Measurements from ENCODE around the gene SCRN2.

SCRN2 gene

DNA sequence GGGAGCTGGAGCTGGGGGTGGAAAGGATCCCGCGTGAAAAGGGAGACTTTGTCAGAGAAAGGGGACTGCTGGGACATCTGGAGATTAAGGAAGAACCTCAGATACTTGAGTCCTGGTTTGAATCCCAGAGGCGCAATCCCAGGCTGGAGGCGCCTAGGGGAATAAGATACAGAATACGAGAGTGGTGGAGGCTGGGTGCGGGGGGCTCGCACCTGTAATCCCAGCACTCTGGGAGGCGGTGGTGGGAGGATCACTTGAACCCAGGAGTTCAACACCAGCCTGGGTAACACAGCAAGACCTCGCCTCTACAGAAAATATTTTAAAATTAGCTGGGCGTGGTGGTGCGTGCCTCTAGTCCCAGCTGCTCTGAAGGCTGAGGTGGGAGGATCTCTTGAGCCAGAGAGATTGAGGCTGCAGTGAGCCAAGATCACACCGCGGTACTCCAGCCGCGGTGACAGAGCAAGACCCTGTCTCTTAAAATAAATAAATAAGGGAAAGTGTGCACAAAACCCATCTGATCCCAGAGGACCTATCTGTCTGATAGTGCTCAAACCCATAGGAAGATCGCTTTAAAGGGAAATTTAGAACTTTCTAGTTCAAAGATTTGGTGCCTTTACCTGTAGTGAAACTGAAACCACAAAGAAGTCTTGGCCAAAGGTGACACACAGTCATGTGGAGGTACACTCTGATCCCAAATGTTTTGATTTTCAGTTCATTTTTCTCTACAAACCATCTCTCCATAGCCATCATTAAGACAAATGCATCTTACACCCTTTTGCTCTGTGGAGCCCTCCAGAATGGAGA, 617 bp upstream of the SCRN2 start:
- FAIRE-seq (peak; percentile 50), DNase-seq (ENCODE audit: insufficient read length) (no peak)

DNA sequence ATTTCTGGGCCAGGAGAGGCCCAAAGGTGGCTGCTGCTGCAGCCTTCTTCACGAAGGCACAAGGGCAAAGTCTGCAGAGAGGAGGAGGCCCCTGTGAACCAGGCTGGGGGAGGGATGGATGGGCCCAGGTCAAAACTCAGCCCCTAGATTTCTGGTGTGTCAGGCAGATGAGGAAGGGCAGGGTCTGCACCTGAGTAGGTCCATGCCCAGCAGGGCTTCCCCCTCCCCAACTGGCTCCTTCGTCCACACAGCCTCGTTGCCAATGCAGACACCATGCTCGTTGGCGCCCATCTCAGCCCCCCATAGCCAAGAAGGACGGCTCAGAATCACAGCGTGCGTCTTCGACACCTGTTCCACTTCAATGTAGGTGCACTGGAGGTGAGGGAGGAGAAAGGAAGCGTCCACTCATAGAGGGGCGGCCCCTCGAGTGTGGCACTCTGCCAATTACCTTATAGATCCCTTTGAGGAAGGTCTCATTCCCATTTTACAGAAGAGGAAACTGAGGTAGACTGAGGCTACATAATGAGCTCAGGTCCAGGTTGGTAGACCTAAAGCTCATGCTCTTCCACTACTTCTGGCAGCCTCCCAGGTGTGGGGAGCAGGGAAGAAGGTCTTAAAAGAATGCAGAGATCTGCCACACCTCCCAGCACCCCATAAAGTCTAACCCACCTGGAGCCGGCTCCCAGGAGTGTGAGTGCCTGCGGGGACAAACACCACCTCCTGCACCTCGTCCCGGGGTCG, 902 bp downstream of the SCRN2 start:
- FAIRE-seq, result no peak

More for the DNA sequence above, 617 bp upstream of the SCRN2 start:
- TF ChIP-seq POLR2AphosphoS5 (IDR thresholded peaks at IDR 0.05; ENCODE audit: low read depth, low read length), result no peak

DNA sequence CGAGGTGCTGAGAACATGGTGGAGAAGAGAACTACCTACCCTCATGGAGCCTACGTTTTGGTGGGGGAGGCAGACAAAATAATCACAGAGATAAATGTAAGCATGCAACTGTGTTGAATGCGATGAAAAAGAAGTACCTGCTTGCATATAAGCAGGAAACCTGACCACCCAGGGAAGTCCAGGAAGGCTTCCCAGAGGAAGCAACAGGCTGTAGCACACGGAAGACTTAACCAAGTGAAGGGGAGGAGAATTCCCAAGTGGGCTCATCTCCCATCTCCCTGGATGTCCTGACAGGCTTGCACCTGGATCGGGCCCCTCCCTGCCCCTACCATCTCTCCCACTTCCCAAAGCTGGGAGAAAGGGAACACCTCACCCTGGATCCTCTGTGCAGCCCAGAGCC, 2.0 kb downstream of the SCRN2 start:
- TF ChIP-seq TAF1 (IDR thresholded peaks at IDR 0.05; ENCODE audit: borderline replicate concordance, low read depth, low read length) (no peak), POLR2A (IDR thresholded peaks at IDR 0.05; ENCODE audit: low read depth, low read length) (no peak), POLR2AphosphoS5 (IDR thresholded peaks at IDR 0.05; ENCODE audit: low read depth, low read length) (no peak)
- DNase-seq (ENCODE audit: insufficient read length), result no peak
- FAIRE-seq, result no peak

More for the DNA sequence above, 902 bp downstream of the SCRN2 start:
- no peak for TF ChIP-seq POLR2A (IDR thresholded peaks at IDR 0.05; ENCODE audit: low read depth, low read length)
- no peak for TF ChIP-seq TAF1 (IDR thresholded peaks at IDR 0.05; ENCODE audit: borderline replicate concordance, low read depth, low read length)
- no peak for TF ChIP-seq POLR2AphosphoS5 (IDR thresholded peaks at IDR 0.05; ENCODE audit: low read depth, low read length)
- no peak for DNase-seq (ENCODE audit: insufficient read length)

DNA sequence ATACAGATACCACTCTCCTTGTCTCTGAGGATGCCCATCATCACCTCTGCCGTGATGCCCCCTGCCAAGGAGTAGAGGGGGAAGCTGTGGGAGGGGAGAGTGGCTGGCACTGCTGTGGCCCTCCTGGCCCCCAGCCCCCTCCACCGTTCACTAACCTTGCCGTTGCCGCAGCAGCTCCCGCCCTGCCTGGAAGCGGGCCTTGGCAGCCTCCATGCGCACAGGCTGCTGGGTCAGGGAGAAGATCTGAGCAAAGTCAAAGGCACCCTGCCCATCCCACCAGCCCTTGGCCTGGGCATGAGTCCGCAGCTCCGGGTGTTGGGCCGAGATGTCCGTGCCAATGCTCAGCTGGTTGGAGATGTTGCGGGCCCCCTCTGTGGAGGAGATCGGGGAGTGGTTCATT, 2.4 kb downstream of the SCRN2 start:
- no peak for DNase-seq (ENCODE audit: insufficient read length)
- TF ChIP-seq POLR2A (IDR thresholded peaks at IDR 0.05; ENCODE audit: low read depth, low read length) (no peak), POLR2AphosphoS5 (IDR thresholded peaks at IDR 0.05; ENCODE audit: low read depth, low read length) (no peak), TAF1 (IDR thresholded peaks at IDR 0.05; ENCODE audit: borderline replicate concordance, low read depth, low read length) (no peak)
- no peak for FAIRE-seq

DNA sequence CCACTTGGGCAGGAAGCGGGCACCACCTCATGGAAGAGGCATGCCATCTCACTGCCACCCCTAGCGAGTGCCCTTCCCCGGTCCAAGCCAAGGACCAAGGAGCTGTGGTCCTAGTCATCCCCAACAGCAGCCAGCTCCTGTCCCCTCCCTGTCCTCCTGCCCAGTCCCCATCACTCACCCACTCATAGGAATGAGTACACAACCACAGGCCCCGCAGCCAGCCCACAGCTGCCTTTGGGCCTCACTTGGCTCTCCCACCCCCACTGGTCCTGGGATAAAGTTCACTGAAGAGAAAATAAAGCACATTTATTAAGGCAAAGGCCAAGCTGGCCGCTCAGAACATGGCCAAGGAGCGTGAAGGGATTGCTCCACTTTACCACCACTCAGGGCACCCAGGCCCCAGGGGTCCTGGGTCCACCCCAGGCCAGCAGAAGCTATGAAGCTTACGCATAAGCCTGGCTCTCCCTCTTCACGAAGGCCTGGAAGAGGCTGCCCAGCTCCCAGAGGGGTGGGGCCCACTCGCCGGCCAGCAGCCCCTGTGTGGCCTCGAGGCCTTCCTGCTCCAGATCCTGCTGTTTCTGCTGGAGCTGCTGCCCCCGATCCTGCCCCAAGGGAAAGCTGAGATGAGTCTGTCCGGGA, 3.6 kb downstream of the SCRN2 start:
- TF ChIP-seq POLR2A (IDR thresholded peaks at IDR 0.05; ENCODE audit: low read depth, low read length) (no peak), POLR2AphosphoS5 (IDR thresholded peaks at IDR 0.05; ENCODE audit: low read depth, low read length) (no peak), TAF1 (IDR thresholded peaks at IDR 0.05; ENCODE audit: borderline replicate concordance, low read depth, low read length) (no peak)
- DNase-seq (ENCODE audit: insufficient read length) (no peak), FAIRE-seq (no peak)

DNA sequence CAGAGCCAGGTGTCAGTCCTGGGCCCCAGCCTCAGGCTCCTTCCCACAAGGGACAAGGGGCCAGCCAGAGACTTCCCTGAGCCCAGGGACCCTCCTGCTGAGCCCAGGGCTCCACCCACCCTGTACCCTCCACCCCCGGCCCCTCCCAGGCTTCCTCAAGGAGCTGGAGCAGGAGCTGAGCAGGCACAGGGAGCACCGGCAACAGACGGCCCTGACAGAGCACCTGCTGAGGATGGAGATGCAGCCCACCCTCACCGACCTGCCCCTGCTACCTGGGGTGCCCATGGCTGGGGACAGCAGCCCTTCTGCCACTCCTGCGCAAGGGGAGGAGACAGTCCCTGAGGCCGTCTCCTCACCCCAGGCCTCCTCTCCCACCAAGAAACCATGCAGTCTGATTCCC, 4.5 kb downstream of the SCRN2 start:
- TF ChIP-seq POLR2AphosphoS5 (IDR thresholded peaks at IDR 0.05; ENCODE audit: low read depth, low read length) (no peak), TAF1 (IDR thresholded peaks at IDR 0.05; ENCODE audit: borderline replicate concordance, low read depth, low read length) (no peak), POLR2A (IDR thresholded peaks at IDR 0.05; ENCODE audit: low read depth, low read length) (no peak)
- DNase-seq (ENCODE audit: insufficient read length) (no peak), FAIRE-seq (no peak)

DNA sequence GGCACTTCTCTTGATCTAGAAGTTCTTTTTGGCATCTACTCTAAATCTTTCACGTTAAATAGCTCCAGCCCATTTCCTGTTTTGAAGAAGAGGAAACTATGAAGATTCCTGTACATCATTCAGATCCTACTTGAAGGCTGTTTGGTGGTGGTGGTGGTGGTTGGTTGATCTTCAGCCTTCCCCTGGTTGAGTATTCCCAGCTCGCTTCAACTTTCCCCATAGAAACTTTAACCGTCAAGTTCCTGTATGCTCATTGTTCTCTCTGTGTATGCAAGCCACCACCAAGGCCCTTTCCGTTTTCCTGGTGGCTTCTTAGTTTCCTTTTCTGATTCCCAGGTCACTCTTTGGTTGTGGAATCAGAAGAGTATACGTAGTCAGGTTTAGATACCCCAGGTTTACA, 6.3 kb downstream of the SCRN2 start:
- FAIRE-seq, result no peak
- TF ChIP-seq POLR2A (IDR thresholded peaks at IDR 0.05; ENCODE audit: low read depth, low read length), result no peak
- no peak for TF ChIP-seq POLR2AphosphoS5 (IDR thresholded peaks at IDR 0.05; ENCODE audit: low read depth, low read length)
- TF ChIP-seq TAF1 (IDR thresholded peaks at IDR 0.05; ENCODE audit: borderline replicate concordance, low read depth, low read length), result no peak
- no peak for DNase-seq (ENCODE audit: insufficient read length)

DNA sequence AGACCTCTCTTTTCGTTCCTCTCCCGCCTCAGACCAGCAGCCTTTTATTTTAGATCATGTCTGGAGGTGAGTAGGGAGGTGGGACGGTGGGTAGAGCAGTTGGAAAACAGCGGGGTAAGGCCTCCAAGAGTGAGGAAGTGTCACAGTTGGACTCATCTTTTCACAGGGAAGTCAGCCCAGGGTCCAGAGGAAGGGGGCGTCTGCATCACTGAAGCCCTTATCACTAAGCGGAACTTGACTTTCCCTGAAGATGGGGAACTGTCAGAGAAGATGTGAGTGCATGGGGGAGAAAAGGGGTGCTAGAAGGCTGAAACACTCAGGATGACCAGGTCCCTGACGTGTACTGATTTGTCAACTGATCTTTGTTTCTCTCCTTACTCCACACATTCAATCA, 9.1 kb downstream of the SCRN2 start:
- FAIRE-seq, result no peak
- TF ChIP-seq POLR2AphosphoS5 (IDR thresholded peaks at IDR 0.05; ENCODE audit: low read depth, low read length), result no peak
- TF ChIP-seq TAF1 (IDR thresholded peaks at IDR 0.05; ENCODE audit: borderline replicate concordance, low read depth, low read length), result no peak

DNA sequence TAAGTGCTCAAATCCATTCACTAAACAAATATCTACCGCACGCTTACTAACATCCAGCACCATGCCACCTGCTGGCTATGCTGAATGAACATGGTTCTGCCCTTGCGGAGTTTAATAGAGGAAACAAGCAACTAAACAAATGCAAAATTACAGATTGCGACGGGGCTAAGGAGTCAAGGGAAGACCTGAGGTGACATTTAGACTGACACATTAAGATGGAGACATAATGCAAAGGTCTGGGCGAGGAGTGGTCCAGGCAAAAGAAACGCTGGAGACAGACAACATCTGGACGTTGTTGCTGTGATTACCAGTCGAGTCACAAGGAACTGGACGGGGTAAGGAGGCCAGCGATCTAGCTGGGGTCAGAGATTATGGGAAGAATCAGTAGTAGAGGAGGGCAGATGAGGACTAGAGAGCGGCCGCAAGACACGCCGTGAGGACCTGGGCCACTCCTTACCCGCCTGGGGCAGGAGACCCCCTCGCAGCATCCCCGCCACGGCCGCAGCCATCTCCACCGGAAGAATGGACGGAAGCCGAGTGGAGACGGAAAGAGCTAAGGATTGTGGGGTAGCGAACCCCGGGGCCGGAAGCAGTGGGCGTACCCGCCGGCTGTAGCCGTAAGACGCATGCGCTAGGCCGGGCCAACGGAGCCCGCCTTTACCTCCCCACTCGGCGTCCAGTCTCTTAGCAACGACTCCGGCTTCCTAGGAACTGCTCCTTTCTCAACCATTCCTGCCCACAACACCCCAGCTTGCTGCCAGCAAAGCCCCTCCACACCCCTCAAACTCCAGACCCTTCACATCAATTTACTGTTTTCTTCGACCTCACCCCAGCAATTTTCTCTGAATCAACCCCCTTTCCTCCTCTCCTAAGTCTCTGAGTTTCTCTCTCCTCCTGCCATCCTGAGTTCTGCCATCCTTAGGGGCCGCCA, 9.8 kb downstream of the SCRN2 start, which contains the start of the genes LRRC46 and MRPL10:
LRRC46 (plus strand) TSS at position 668 of the 931 bp plus-strand sequence. CDS start 320 bp downstream, outside the sequence.
MRPL10 (minus strand) TSS at position 539 of the 931 bp plus-strand sequence; CDS start at position 509, 30 bp downstream.
- FAIRE-seq (peak; percentile 97), DNase-seq (ENCODE audit: insufficient read length) (peak; percentile 99)
- TF ChIP-seq POLR2A (IDR thresholded peaks at IDR 0.05; ENCODE audit: low read depth, low read length), result peak; percentile 98
- peak; percentile 98 for TF ChIP-seq POLR2AphosphoS5 (IDR thresholded peaks at IDR 0.05; ENCODE audit: low read depth, low read length)
- peak; percentile 88 for TF ChIP-seq TAF1 (IDR thresholded peaks at IDR 0.05; ENCODE audit: borderline replicate concordance, low read depth, low read length)

More for the DNA sequence above, 9.1 kb downstream of the SCRN2 start:
- DNase-seq (ENCODE audit: insufficient read length), result no peak

DNA sequence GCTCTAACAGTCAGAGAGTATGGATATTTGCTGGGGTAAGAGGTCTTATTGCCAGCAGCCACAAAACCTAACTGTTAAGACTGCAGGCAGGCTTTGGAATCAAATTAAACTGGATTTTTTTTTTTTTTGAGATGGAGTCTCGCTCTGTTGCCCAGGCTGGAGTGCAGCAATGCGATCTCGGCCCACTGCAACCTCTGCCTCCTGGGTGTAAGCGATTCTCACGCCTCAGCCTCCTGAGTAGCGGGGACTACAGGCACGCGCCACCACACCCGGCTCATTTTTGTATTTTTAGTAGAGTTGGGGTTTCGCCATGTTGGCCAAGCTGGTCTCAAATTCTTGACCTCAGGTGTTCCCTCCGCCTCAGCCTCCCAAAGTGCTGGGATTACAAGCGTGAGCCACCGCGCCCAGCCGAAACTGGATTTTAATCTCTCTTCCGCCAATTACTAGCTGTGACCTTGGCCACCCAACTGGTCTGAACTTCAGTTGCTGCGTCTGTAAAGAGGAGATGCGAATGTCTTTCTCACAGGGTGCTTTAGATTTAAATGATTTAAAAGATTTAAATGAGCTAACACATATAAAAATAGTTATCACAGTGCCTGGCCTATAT, 10.6 kb downstream of the SCRN2 start:
- DNase-seq (ENCODE audit: insufficient read length), result no peak
- FAIRE-seq, result no peak
- TF ChIP-seq TAF1 (IDR thresholded peaks at IDR 0.05; ENCODE audit: borderline replicate concordance, low read depth, low read length) (no peak), POLR2AphosphoS5 (IDR thresholded peaks at IDR 0.05; ENCODE audit: low read depth, low read length) (no peak), POLR2A (IDR thresholded peaks at IDR 0.05; ENCODE audit: low read depth, low read length) (no peak)
